Smooth muscle cell (in vitro differentiated cells): Measurements from ENCODE around the gene TBC1D16. TPM values are rescaled to one million over a fixed set of nuclear protein-coding genes. Genes with fewer than 3 reads are reported as not detected.

ENCODE experiments used
- DNase-seq: peaks from one replicate; lab custom pipeline; 2025; ENCODE audit not compliant: unreplicated experiment; lab: John Stamatoyannopoulos, UW
- H2AFZ ChIP-seq: fragments of 200-600 bp; sonication (generic); 2 replicates; pipeline ENCODE4 v1.6.0; 2016; ENCODE audit warnings: antibody characterized with exemption, low read depth, mild to moderate bottlenecking
- H3F3A ChIP-seq: fragments of 200-600 bp; sonication (generic); 2 replicates; pipeline ENCODE4 v1.6.0; 2017; ENCODE audit warnings: antibody characterized with exemption, low read depth
- H3K27ac ChIP-seq: fragments of 200-600 bp; sonication (generic); 2 replicates; pipeline ENCODE4 v1.5.1; 2016; ENCODE audit warnings: low read depth, mild to moderate bottlenecking
- H3K27me3 ChIP-seq: fragments of 200-600 bp; sonication (generic); 2 replicates; pipeline ENCODE4 v1.6.1; 2016; ENCODE audit warnings: low read depth, mild to moderate bottlenecking
- H3K36me3 ChIP-seq: fragments of 200-600 bp; sonication (generic); 2 replicates; pipeline ENCODE4 v1.5.1; 2016; ENCODE audit warnings: low read depth
- H3K4me1 ChIP-seq: fragments of 200-600 bp; sonication (generic); 2 replicates; pipeline ENCODE4 v1.5.1; 2016; ENCODE audit warnings: low read depth
- H3K4me2 ChIP-seq: fragments of 200-600 bp; sonication (generic); 2 replicates; pipeline ENCODE4 v1.6.0; 2016; ENCODE audit warnings: mild to moderate bottlenecking
- H3K4me3 ChIP-seq: fragments of 200-600 bp; sonication (generic); 2 replicates; pipeline ENCODE4 v1.5.1; 2016; ENCODE audit warnings: mild to moderate bottlenecking
- H3K79me2 ChIP-seq: fragments of 200-600 bp; sonication (generic); 2 replicates; pipeline ENCODE4 v1.6.0; 2016; ENCODE audit warnings: low read depth, mild to moderate bottlenecking
- H3K9ac ChIP-seq: fragments of 200-600 bp; sonication (generic); 2 replicates; pipeline ENCODE4 v1.6.0; 2016; ENCODE audit warnings: low read depth
- H3K9me3 ChIP-seq: fragments of 200-600 bp; sonication (generic); replicated peaks from 2 replicates; pipeline ENCODE4 v1.5.1; 2016; ENCODE audit warnings: low read depth
- H4K20me1 ChIP-seq: fragments of 200-600 bp; sonication (generic); 2 replicates; pipeline ENCODE4 v1.6.0; 2016; ENCODE audit warnings: low read depth
- CTCF ChIP-seq: fragments of 200-600 bp; sonication (generic); IDR thresholded peaks from 2 replicates; pipeline ENCODE4 v1.5.1; 2017; ENCODE audit warnings: borderline replicate concordance, mild to moderate bottlenecking, antibody characterized with exemption; ENCODE audit not compliant: insufficient read depth, poor library complexity, severe bottlenecking
- whole genome bisulfite sequencing: methylation state at CpG from one replicate; pipeline ENCODE4 v1.1.7; 2016; ENCODE audit warnings: low lambda C conversion rate; 5-methylcytosine and 5-hydroxymethylcytosine counted together
- polyA plus RNA-seq: library from polyadenylated mRNA; unstranded; fragments of >200 nt; fragmentation: Nextera tagmentation; extraction: Ambion mirVana; gene quantifications from 2 replicates; pipeline ENCODE4 v1.2.1, GENCODE V29; 2016
- total RNA-seq: library from RNA; depleted of rRNA; stranded (reverse); fragments of >200 nt; gene quantifications from 2 replicates; pipeline ENCODE4 v1.2.3, GENCODE V29; 2014

TBC1D16 gene
- total and polyA plus RNA-seq, 2 experiments from 2014 or later = 17.4 to 24.6 TPM

GRCh38 chr17:80071116-80071841, 35.6 kb upstream of the TBC1D16 start:
- H2AFZ ChIP-seq = no peak overlapping the region
- no peak overlapping the region for H3K4me2 ChIP-seq
- no peak overlapping the region for H3K4me3 ChIP-seq
- DNase-seq = no peak
- H3K36me3 ChIP-seq = no peaks in the 10 kb centered on the region
- no peak for TF ChIP-seq CTCF
- H3K79me2 ChIP-seq = no peaks in the 10 kb centered on the region
- H3K9me3 ChIP-seq = no peaks in the 10 kb centered on the region
- no peaks in the 10 kb centered on the region for H4K20me1 ChIP-seq
- no peaks in the 10 kb centered on the region for H3F3A ChIP-seq
- no peaks in the 10 kb centered on the region for H3K4me1 ChIP-seq
- no peaks in the 10 kb centered on the region for H3K27me3 ChIP-seq
- no peak overlapping the region for H3K27ac ChIP-seq
- no peak overlapping the region for H3K9ac ChIP-seq
- WGBS = 93% methylated on average over 20 of the region's 20 CpGs

- Histone ChIP-seq H3F3A (no peaks in the 10 kb centered on the region), H3K27ac (no peak overlapping the region), H3K9ac (no peak overlapping the region), H3K4me1 (peaks cover 2% of the 10 kb centered on the region), H3K27me3 (no peaks in the 10 kb centered on the region), H3K79me2 (no peaks in the 10 kb centered on the region), H3K9me3 (no peaks in the 10 kb centered on the region), H4K20me1 (no peaks in the 10 kb centered on the region), H3K36me3 (no peaks in the 10 kb centered on the region), H2AFZ (no peak overlapping the region), H3K4me3 (no peak overlapping the region), H3K4me2 (no peak overlapping the region)
- 96% methylated on average over 15 of the region's 15 CpGs for WGBS
- no peak for DNase-seq
- no peak for TF ChIP-seq CTCF
Observed at GRCh38 chr17:80070375-80071115, 34.9 kb upstream of the TBC1D16 start.

GRCh38 chr17:80068301-80069222, 32.9 kb upstream of the TBC1D16 start:
- Histone ChIP-seq H3K9ac (no peak overlapping the region), H3K4me2 (peak overlapping the region; percentile 36), H3K4me3 (no peak overlapping the region), H3K4me1 (peaks cover 7% of the 10 kb centered on the region), H3F3A (no peaks in the 10 kb centered on the region), H3K27ac (no peak overlapping the region), H3K36me3 (no peaks in the 10 kb centered on the region), H3K79me2 (no peaks in the 10 kb centered on the region), H2AFZ (peak overlapping the region; percentile 49), H3K9me3 (no peaks in the 10 kb centered on the region), H3K27me3 (no peaks in the 10 kb centered on the region), H4K20me1 (no peaks in the 10 kb centered on the region)
- WGBS = 51% methylated on average over 23 of the region's 23 CpGs
- no peak for DNase-seq
- TF ChIP-seq CTCF = no peak
